ENCODE data around the gene WRAP53.

- TF ChIP-seq EP300 (IDR thresholded peaks at IDR 0.05; ENCODE audit: low read depth in 2 of 2, low read length in 2 of 2) (no peak), EP300 (CRISPR knock-in tag; IDR thresholded peaks at IDR 0.05; ENCODE audit: borderline replicate concordance) (no peak), FOSL1 (CRISPR knock-in tag; IDR thresholded peaks at IDR 0.05; ENCODE audit: borderline replicate concordance) (no peak), MYNN (CRISPR knock-in tag; IDR thresholded peaks at IDR 0.05; ENCODE audit: low read depth) (no peak), BHLHE40 (IDR thresholded peaks at IDR 0.05; ENCODE audit: low read length) (no peak), NFAT5 (CRISPR knock-in tag; IDR thresholded peaks at IDR 0.05) (no peak), ZNF777 (CRISPR knock-in tag; IDR thresholded peaks at IDR 0.05) (no peak), JUND (CRISPR knock-in tag; IDR thresholded peaks at IDR 0.05) (no peak), MAX (IDR thresholded peaks at IDR 0.05) (no peak), HMGXB4 (CRISPR knock-in tag; IDR thresholded peaks at IDR 0.05; ENCODE audit: borderline replicate concordance in 1 of 2, low read depth in 1 of 2) (no peak), MYPOP (CRISPR knock-in tag; IDR thresholded peaks at IDR 0.05) (no peak), POLR2AphosphoS5 (IDR thresholded peaks at IDR 0.05; ENCODE audit: low read depth, low read length) (no peak), ZNF292 (CRISPR knock-in tag; IDR thresholded peaks at IDR 0.05; ENCODE audit: borderline replicate concordance, low read depth) (no peak), ZNF430 (CRISPR knock-in tag; IDR thresholded peaks at IDR 0.05) (no peak)
Observed at GRCh38 chr17:7711051-7711755, 22.9 kb downstream of the WRAP53 start.
